Tibial nerve (tissue), 4 donors: ENCODE measurements around the gene MPDU1. TPM values are rescaled to one million over a fixed set of nuclear protein-coding genes. Genes with fewer than 3 reads are reported as not detected.

Experiments used
- DNase-seq, 2 donors: peaks; one replicate each; pipeline ENCODE4 v3.0.0-alpha.2; 2019; ENCODE audit warnings: low spot score in 2 of 2
- H3K27ac ChIP-seq, 4 donors: fragments of 200-600 bp; sonication (generic) in 3 of 4; one replicate each; pipeline ENCODE4 v1.5.1; 2017 to 2019; ENCODE audit warnings: mild to moderate bottlenecking in 1 of 4
- H3K27me3 ChIP-seq, 2 donors: fragments of 200-600 bp; sonication (generic) in 1 of 2; one replicate each; pipeline versions ENCODE4 v1.5.1 to v1.6.0; 2017 to 2019
- H3K36me3 ChIP-seq, 3 donors: fragments of 200-600 bp; sonication (generic); one replicate each; pipeline ENCODE4 v1.5.1; 2018 to 2019
- H3K4me1 ChIP-seq, 4 donors: fragments of 200-600 bp; sonication (generic) in 3 of 4; one replicate each; pipeline ENCODE4 v1.5.1; 2017 to 2019
- H3K4me3 ChIP-seq, 4 donors: fragments of 200-600 bp; sonication (generic) in 3 of 4; one replicate each; pipeline ENCODE4 v1.5.1; 2017 to 2019; ENCODE audit warnings: mild to moderate bottlenecking in 1 of 4, moderate library complexity in 1 of 4
- H3K9me3 ChIP-seq, 4 donors: fragments of 200-600 bp; sonication (generic) in 3 of 4; one replicate each; pipeline ENCODE4 v1.5.1; 2017 to 2019
- EP300 ChIP-seq, 2 donors: sonication (generic); formaldehyde crosslinking; IDR thresholded peaks; one replicate each; pipeline ENCODE4 v1.6.1; 2017; ENCODE audit warnings: antibody characterized with exemption in 2 of 2, mild to moderate bottlenecking in 1 of 2
- POLR2A ChIP-seq, 2 donors: fragments of 450-650 bp; IDR thresholded peaks; one replicate each; pipeline ENCODE4 v1.6.1; 2017; ENCODE audit warnings: antibody characterized with exemption in 2 of 2, mild to moderate bottlenecking in 2 of 2, moderate library complexity in 2 of 2
- WGBS, 2 donors: methylation state at CpG; one replicate each; pipeline ENCODE4 v1.1.5; 2018; 5-methylcytosine and 5-hydroxymethylcytosine counted together
- total RNA-seq, 4 donors: library from RNA; depleted of rRNA; stranded (reverse); fragments of >200 nt; gene quantifications; one replicate each; pipeline ENCODE4 v1.1.0, GENCODE V29; 2016
- TF ChIP-seq, protein P1 (sequence below), 5 experiments: fragments of 200-600 bp in 3 of 5; fragments of 450-650 bp in 2 of 5; sonication (generic) in 3 of 5; IDR thresholded peaks; one replicate each; pipeline ENCODE4 v1.5.1; 2016 to 2019; ENCODE audit warnings: antibody characterized with exemption in 5 of 5, mild to moderate bottlenecking in 3 of 5, moderate library complexity in 2 of 5

Gene MPDU1
- total RNA-seq, 4 donors from 2014 or later: 58.3 to 102 (median 66.2) TPM

DNA sequence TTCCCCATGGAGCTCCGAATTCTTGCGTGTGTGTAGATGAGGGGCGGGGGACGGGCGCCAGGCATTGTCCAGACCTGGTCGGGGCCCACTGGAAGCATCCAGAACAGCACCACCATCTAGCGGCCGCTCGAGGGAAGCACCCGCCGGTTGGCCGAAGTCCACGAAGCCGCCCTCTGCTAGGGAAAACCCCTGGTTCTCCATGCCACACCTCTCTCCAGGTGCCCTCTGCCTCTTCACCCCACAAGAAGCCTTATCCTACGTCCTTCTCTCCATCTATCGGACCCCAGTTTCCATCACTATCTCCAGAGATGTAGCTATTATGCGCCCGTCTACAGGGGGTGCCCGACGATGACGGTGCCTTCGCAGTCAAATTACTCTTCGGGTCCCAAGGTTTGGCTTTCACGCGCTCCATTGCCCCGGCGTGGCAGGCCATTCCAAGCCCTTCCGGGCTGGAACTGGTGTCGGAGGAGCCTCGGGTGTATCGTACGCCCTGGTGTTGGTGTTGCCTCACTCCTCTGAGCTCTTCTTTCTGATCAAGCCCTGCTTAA lies 22.6 kb upstream of the MPDU1 start:
- H3K27me3 ChIP-seq: no peaks in the 10 kb centered on the region
- H3K9me3 ChIP-seq: no peaks in the 10 kb centered on the region
- H3K27ac ChIP-seq: peak overlapping the region; percentile 92 to 94 (median 94)
- peaks cover 0 to 79% (median 55%) of the 10 kb centered on the region in 4 donors for H3K4me1 ChIP-seq
- H3K4me3 ChIP-seq: peak overlapping the region; percentile 71 to 88 (median 80)
- WGBS, 2 donors: 0 to 1% methylated on average over 28 to 30 of the region's 32 CpGs
- TF ChIP-seq EP300 (IDR thresholded peaks at IDR 0.05) (peak; percentile 13 to 28), POLR2A (IDR thresholded peaks at IDR 0.05) (no peak)
- TF ChIP-seq, protein P1, sequence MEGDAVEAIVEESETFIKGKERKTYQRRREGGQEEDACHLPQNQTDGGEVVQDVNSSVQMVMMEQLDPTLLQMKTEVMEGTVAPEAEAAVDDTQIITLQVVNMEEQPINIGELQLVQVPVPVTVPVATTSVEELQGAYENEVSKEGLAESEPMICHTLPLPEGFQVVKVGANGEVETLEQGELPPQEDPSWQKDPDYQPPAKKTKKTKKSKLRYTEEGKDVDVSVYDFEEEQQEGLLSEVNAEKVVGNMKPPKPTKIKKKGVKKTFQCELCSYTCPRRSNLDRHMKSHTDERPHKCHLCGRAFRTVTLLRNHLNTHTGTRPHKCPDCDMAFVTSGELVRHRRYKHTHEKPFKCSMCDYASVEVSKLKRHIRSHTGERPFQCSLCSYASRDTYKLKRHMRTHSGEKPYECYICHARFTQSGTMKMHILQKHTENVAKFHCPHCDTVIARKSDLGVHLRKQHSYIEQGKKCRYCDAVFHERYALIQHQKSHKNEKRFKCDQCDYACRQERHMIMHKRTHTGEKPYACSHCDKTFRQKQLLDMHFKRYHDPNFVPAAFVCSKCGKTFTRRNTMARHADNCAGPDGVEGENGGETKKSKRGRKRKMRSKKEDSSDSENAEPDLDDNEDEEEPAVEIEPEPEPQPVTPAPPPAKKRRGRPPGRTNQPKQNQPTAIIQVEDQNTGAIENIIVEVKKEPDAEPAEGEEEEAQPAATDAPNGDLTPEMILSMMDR (IDR thresholded peaks at IDR 0.05): peak; percentile 83 to 96 (median 87)
- peaks cover 0 to 32% (median 10%) of the 10 kb centered on the region in 3 donors for H3K36me3 ChIP-seq
- DNase-seq: peak; percentile 86 to 87

DNA sequence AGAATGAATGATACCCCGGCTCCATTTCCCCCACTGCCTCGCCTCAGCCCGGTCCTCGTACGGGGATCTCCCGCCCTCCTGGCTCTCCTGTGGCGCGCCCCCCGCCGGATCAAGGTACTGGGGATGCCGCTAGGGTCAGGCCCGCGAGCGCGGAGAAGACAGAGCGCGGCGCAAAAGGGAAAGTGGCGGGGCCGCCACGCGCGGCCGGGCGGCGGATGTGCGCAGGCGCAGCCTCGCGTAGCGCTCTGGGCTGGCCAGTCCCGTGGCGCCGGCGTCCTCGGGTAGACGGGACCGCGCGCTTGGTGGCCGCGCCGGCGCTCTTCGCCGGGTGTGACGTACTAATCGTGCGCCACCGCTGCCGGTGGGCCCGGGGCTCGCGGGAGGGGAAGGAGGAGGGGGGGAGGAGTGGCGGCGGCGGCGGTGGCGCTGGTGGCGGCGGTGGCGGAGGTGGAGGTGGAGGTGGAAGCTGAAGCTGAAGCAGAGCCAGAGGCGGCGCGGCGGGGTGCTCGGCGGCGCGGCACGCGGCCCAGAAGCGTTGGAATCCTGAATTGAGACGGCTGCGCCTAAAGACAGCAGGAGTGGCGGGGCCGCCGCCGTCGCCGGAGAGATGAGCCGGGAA lies 22.0 kb upstream of the MPDU1 start, which contains the start of gene SENP3:
SENP3 (plus strand) TSS at position 331 of the 619 bp plus-strand sequence. CDS start 1,158 bp downstream, outside the sequence.
- peak within 1 kb of the TSS; percentile 71 to 88 (median 80) for H3K4me3 ChIP-seq
- H3K9me3 ChIP-seq: no peaks in the 10 kb centered on the region
- no peaks in the 10 kb centered on the region for H3K27me3 ChIP-seq
- H3K4me1 ChIP-seq: peaks cover 0 to 79% (median 54%) of the 10 kb centered on the region in 4 donors
- DNase-seq: peak; percentile 79 to 85
- TF ChIP-seq EP300 (IDR thresholded peaks at IDR 0.05): peak in 1 of 2 donors; percentile 83
- TF ChIP-seq, protein P1 (IDR thresholded peaks at IDR 0.05): no peak
- peak; percentile 29 to 71 for TF ChIP-seq POLR2A (IDR thresholded peaks at IDR 0.05)
- WGBS, 2 donors: 1% methylated on average over 32 to 78 of the region's 82 CpGs
- peaks cover 0 to 38% (median 10%) of the 10 kb centered on the region in 3 donors for H3K36me3 ChIP-seq
- peak within 1 kb of the TSS; percentile 92 to 94 (median 94) for H3K27ac ChIP-seq

DNA sequence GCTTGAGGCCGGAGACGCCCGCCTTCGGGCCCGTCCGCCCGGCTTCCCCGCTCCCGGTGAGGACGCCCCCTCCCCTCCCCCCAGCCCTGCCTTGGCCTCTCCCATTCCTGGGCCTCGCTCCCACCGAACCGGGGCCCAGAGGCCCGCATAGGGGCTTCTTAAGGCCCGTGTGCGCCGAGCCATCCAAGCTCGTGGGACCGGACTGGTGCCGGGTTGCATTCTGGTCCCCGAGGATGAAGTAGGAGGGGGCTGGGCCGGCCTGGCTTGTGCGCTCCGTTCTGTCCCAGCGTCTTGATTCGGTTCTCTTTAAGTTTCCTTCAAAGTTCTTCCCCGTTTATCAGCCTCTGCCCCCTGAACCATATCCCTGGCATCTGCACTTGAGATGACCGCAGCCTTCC lies 21.4 kb upstream of the MPDU1 start:
- Histone ChIP-seq H3K4me3 (peak overlapping the region; percentile 71 to 88 (median 80)), H3K4me1 (peaks cover 0 to 74% (median 49%) of the 10 kb centered on the region in 4 donors), H3K27ac (peak overlapping the region; percentile 75 to 94 (median 92)), H3K27me3 (no peaks in the 10 kb centered on the region), H3K9me3 (no peaks in the 10 kb centered on the region), H3K36me3 (peaks cover 2 to 43% (median 10%) of the 10 kb centered on the region in 3 donors)
- DNase-seq: no peak
- 1% methylated on average over 16 to 28 of the region's 28 CpGs for WGBS, 2 donors
- TF ChIP-seq, protein P1 (IDR thresholded peaks at IDR 0.05): no peak
- TF ChIP-seq EP300 (IDR thresholded peaks at IDR 0.05) (no peak), POLR2A (IDR thresholded peaks at IDR 0.05) (no peak)

DNA sequence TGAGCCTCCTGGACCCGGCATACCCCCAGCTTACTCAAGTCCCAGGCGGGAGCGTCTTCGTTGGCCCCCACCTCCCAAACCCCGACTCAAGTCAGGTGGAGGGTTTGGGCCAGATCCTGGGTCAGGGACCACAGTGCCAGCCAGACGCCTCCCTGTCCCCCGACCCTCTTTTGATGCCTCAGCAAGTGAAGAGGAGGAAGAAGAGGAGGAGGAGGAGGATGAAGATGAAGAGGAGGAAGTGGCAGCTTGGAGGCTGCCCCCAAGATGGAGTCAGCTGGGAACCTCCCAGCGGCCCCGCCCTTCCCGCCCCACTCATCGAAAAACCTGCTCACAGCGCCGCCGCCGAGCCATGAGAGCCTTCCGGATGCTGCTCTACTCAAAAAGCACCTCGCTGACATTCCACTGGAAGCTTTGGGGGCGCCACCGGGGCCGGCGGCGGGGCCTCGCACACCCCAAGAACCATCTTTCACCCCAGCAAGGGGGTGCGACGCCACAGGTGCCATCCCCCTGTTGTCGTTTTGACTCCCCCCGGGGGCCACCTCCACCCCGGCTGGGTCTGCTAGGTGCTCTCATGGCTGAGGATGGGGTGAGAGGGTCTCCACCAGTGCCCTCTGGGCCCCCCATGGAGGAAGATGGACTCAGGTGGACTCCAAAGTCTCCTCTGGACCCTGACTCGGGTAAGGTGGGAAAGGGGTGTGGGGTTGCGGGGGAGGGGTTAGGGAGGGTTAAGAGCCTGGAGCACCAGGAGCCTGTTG lies 20.4 kb upstream of the MPDU1 start:
- H3K4me1 ChIP-seq: peaks cover 0 to 63% (median 39%) of the 10 kb centered on the region in 4 donors
- TF ChIP-seq, protein P1 (IDR thresholded peaks at IDR 0.05): no peak
- no peak for TF ChIP-seq POLR2A (IDR thresholded peaks at IDR 0.05)
- TF ChIP-seq EP300 (IDR thresholded peaks at IDR 0.05): no peak
- H3K27me3 ChIP-seq: no peaks in the 10 kb centered on the region
- H3K4me3 ChIP-seq: peak overlapping the region in 1 of 4 donors; percentile 88
- H3K9me3 ChIP-seq: no peaks in the 10 kb centered on the region
- 83% methylated on average over 30 of the region's 30 CpGs for WGBS, 2 donors
- peaks cover 5 to 51% (median 10%) of the 10 kb centered on the region in 3 donors for H3K36me3 ChIP-seq
- H3K27ac ChIP-seq: no peak overlapping the region
- no peak for DNase-seq
